ENCODE results near the gene EEF1AKMT3. TPM values are rescaled to one million over a fixed set of nuclear protein-coding genes. Genes with fewer than 3 reads are reported as not detected.

EEF1AKMT3 gene
- total RNA-seq, 1 experiment from 2014 or later, result 5.0 TPM

DNA sequence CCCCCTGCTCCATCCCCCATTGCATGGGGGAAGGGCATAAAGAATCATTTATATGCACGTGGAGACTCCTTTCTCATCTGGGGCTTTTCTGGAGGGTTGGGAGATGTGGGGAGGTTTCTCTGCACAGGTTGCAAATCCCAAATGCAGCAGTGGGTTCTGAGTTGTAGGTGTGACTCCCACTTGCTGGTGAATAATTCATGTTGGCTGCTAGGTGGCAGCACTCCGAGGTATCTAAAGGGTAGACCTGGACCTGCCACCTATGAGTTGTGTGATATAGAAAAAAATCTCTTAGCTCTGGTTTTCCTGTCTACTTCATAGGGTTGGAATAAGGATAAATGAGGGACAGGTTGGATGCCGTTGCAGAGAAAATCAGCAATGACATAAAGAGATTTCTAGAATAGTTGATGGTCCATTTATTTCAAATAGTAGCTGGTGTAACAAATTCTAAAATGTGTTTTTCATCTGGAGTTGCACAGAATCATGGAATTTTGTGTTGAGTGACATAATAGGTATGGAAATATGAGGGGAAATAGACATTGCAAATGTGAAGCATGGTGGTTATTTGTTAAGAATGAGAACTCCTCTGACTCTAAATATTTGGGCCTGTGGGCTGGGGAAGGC lies 12.9 kb upstream of the EEF1AKMT3 start:
- peaks cover 0 to 7% of the 10 kb centered on the region in 2 experiments; a peak in 2 of 4 replicates for H3K36me3 ChIP-seq (ENCODE audit: control insufficient read depth in 1 of 2, insufficient read depth in 2 of 2, low read length in 2 of 2)
- H3K9me2 ChIP-seq (ENCODE audit: insufficient read depth), result no peaks in the 10 kb centered on the region
- ChIA-PET RAD21 (ENCODE audit: low non-redundant PET in 1 of 2, low total read pairs in 2 of 2, uncharacterized antibody in 2 of 2, unreplicated experiment in 2 of 2) (no interaction called here), CTCF (interaction anchor here (0.6 to 1.0 kb wide), 6 partner anchors 13 to 33 kb away, joined by 3 to 5 read pairs (median 3); partner anchors contain the start of genes EEF1AKMT3, METTL1 and TSFM), POLR2A (interaction anchor here (0.8 kb wide), 1 partner anchor 13 kb away, joined by 3 read pairs; the partner anchor contains the start of genes EEF1AKMT3 and METTL1)
- H3K9ac ChIP-seq (ENCODE audit: low read length), result no peak overlapping the region
- H3K27ac ChIP-seq (ENCODE audit: low read depth, low read length), result no peak overlapping the region
- no TSS peak for BruUV-seq (replicated peaks)
- H3K79me2 ChIP-seq (ENCODE audit: insufficient read depth, low read length), result no peaks in the 10 kb centered on the region
- no peak overlapping the region for H3K4me3 ChIP-seq (replicated peaks in 1 of 2; ENCODE audit: low read depth in 1 of 2, low read length in 2 of 2)
- H2AFZ ChIP-seq (ENCODE audit: low read depth, low read length, poor library complexity, severe bottlenecking), result no peak overlapping the region
- intact Hi-C loops (cut with micrococcal nuclease), result loop anchor here (1.0 kb wide), 1 partner anchor 146 kb away; no protein-coding TSS in a partner anchor
- no peaks in the 10 kb centered on the region for H3K9me3 ChIP-seq (ENCODE audit: control insufficient read depth in 1 of 2, insufficient read depth in 1 of 2, low read depth in 1 of 2, low read length in 2 of 2)
- H3K4me2 ChIP-seq (ENCODE audit: low read length), result no peak overlapping the region
- no peaks in the 10 kb centered on the region for H4K20me1 ChIP-seq (ENCODE audit: insufficient read depth)
- ATAC-seq (peak; percentile 43), DNase-seq (ENCODE audit: low read depth, low spot score) (no peak)
- H3K4me1 ChIP-seq (ENCODE audit: control insufficient read depth in 1 of 2, insufficient read depth in 2 of 2, low read length in 2 of 2), result peaks cover 6 to 21% of the 10 kb centered on the region in 2 experiments
- TF ChIP-seq, protein P1, sequence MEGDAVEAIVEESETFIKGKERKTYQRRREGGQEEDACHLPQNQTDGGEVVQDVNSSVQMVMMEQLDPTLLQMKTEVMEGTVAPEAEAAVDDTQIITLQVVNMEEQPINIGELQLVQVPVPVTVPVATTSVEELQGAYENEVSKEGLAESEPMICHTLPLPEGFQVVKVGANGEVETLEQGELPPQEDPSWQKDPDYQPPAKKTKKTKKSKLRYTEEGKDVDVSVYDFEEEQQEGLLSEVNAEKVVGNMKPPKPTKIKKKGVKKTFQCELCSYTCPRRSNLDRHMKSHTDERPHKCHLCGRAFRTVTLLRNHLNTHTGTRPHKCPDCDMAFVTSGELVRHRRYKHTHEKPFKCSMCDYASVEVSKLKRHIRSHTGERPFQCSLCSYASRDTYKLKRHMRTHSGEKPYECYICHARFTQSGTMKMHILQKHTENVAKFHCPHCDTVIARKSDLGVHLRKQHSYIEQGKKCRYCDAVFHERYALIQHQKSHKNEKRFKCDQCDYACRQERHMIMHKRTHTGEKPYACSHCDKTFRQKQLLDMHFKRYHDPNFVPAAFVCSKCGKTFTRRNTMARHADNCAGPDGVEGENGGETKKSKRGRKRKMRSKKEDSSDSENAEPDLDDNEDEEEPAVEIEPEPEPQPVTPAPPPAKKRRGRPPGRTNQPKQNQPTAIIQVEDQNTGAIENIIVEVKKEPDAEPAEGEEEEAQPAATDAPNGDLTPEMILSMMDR (IDR thresholded peaks at IDR 0.05 in 2 of 3, conservative IDR thresholded peaks at IDR 0.05 in 1 of 3; ENCODE audit: borderline replicate concordance in 1 of 3, insufficient read depth in 1 of 3, low read depth in 2 of 3, low read length in 2 of 3), result peak in 2 of 3 experiments; percentile 54 to 70; a peak in 4 of 6 replicates
- no peak for TF ChIP-seq EZH2 (IDR thresholded peaks at IDR 0.05)
- no peaks in the 10 kb centered on the region for H3K27me3 ChIP-seq (ENCODE audit: insufficient read depth, low read length)

DNA sequence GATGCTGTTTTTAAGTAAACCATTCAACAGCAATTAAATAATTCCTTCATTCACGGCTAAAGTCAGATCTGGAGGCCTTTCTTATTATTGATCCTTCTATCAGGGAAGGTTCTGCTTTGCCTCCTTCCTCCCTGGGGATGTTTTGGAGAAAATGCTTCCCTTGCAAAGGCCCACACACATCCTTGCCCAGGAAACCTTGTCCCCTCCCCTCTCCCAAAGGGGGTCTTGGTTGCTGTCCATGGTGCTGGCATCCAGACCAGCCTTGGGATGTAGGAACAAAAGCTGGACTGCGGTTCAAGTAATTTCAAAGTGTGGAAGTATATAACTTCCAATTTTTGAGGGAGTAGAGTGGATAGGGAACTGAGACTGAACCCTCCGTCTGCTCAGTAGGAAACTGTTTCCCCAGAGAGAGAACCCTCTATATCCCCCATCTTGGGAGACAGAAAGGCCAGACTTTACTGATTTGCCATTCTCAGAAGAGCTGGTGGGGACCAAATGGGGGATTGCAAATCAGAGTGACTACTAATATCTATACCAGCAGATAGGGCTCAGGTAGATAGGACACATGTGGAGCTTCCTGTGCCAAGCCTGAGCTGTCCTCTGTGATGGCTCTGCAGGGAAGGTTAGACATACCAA lies 11.9 kb upstream of the EEF1AKMT3 start:
- intact Hi-C loops (cut with micrococcal nuclease), result no loop called here
- no peak overlapping the region for H3K4me3 ChIP-seq (replicated peaks in 1 of 2; ENCODE audit: low read depth in 1 of 2, low read length in 2 of 2)
- no TSS peak for BruUV-seq (replicated peaks)
- H3K79me2 ChIP-seq (ENCODE audit: insufficient read depth, low read length), result no peaks in the 10 kb centered on the region
- H4K20me1 ChIP-seq (ENCODE audit: insufficient read depth), result no peaks in the 10 kb centered on the region
- H3K9ac ChIP-seq (ENCODE audit: low read length), result no peak overlapping the region
- no peaks in the 10 kb centered on the region for H3K27me3 ChIP-seq (ENCODE audit: insufficient read depth, low read length)
- ChIA-PET CTCF (no interaction called here), POLR2A (no interaction called here), RAD21 (ENCODE audit: low non-redundant PET in 1 of 2, low total read pairs in 2 of 2, uncharacterized antibody in 2 of 2, unreplicated experiment in 2 of 2) (no interaction called here)
- H3K4me1 ChIP-seq (ENCODE audit: control insufficient read depth in 1 of 2, insufficient read depth in 2 of 2, low read length in 2 of 2), result peaks cover 6 to 28% of the 10 kb centered on the region in 2 experiments; a peak in 3 of 4 replicates
- no peaks in the 10 kb centered on the region for H3K9me2 ChIP-seq (ENCODE audit: insufficient read depth)
- no peak overlapping the region for H3K4me2 ChIP-seq (ENCODE audit: low read length)
- TF ChIP-seq EZH2 (IDR thresholded peaks at IDR 0.05) (no peak), CBX3 (IDR thresholded peaks at IDR 0.05; ENCODE audit: low read depth) (no peak), ZFX (IDR thresholded peaks at IDR 0.05) (no peak), SIN3A (IDR thresholded peaks at IDR 0.05; ENCODE audit: low read depth) (no peak), YY1 (IDR thresholded peaks at IDR 0.05; ENCODE audit: extremely low read depth, insufficient replicate concordance, low read depth, low read length) (no peak)
- TF ChIP-seq, protein P1 (IDR thresholded peaks at IDR 0.05 in 2 of 3, conservative IDR thresholded peaks at IDR 0.05 in 1 of 3; ENCODE audit: borderline replicate concordance in 1 of 3, insufficient read depth in 1 of 3, low read depth in 2 of 3, low read length in 2 of 3), result no peak
- TF ChIP-seq, protein P2, sequence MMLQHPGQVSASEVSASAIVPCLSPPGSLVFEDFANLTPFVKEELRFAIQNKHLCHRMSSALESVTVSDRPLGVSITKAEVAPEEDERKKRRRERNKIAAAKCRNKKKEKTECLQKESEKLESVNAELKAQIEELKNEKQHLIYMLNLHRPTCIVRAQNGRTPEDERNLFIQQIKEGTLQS (IDR thresholded peaks at IDR 0.05), result no peak
- TF ChIP-seq, protein P3, sequence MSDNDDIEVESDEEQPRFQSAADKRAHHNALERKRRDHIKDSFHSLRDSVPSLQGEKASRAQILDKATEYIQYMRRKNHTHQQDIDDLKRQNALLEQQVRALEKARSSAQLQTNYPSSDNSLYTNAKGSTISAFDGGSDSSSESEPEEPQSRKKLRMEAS (IDR thresholded peaks at IDR 0.05), result no peak
- DNase-seq (ENCODE audit: low read depth, low spot score) (no peak), ATAC-seq (no peak)
- no peaks in the 10 kb centered on the region for H3K9me3 ChIP-seq (ENCODE audit: control insufficient read depth in 1 of 2, insufficient read depth in 1 of 2, low read depth in 1 of 2, low read length in 2 of 2)
- H3K36me3 ChIP-seq (ENCODE audit: control insufficient read depth in 1 of 2, insufficient read depth in 2 of 2, low read length in 2 of 2), result peaks cover 0 to 7% of the 10 kb centered on the region in 2 experiments; a peak in 2 of 4 replicates
- no peak overlapping the region for H3K27ac ChIP-seq (ENCODE audit: low read depth, low read length)
- no peak overlapping the region for H2AFZ ChIP-seq (ENCODE audit: low read depth, low read length, poor library complexity, severe bottlenecking)

Data from HCT116 (cell line).